NCI-H2029 treated with DMSO at 0.1 percent for 48 hours (cell line): ENCODE measurements around the gene TMEM86B.
A peak's percentile ranks its signal among the peaks of the same experiment; 100 is the strongest.
"Not testable (repeated sequence)": the region's sequence is repeated elsewhere in the genome, so short reads cannot be mapped to it uniquely, and the experiment has no call there.

ENCODE experiments used
- DNase-seq: peaks from one replicate; lab custom pipeline; 2025; lab: John Stamatoyannopoulos, UW

Gene TMEM86B

DNA sequence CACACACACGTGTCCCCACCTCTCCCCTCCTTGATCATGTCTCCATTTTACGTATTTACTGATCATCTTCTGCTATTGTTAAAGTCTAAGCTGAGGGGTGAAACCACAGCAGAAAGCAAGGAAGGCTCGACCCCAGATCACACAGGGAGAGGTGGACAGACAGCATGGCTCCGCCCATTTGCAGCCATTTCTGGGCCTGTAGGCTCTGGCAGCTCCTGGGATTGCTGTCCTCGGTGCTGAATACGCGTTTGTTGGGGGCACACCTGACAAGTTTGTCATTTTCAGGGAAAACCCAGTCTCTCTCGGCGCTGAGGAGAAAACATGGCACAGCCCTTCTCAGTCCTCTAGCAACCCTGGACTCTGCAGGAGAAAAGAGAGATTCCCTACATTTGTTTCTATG lies 8.0 kb downstream of the TMEM86B start:
- DNase-seq: no peak

DNA sequence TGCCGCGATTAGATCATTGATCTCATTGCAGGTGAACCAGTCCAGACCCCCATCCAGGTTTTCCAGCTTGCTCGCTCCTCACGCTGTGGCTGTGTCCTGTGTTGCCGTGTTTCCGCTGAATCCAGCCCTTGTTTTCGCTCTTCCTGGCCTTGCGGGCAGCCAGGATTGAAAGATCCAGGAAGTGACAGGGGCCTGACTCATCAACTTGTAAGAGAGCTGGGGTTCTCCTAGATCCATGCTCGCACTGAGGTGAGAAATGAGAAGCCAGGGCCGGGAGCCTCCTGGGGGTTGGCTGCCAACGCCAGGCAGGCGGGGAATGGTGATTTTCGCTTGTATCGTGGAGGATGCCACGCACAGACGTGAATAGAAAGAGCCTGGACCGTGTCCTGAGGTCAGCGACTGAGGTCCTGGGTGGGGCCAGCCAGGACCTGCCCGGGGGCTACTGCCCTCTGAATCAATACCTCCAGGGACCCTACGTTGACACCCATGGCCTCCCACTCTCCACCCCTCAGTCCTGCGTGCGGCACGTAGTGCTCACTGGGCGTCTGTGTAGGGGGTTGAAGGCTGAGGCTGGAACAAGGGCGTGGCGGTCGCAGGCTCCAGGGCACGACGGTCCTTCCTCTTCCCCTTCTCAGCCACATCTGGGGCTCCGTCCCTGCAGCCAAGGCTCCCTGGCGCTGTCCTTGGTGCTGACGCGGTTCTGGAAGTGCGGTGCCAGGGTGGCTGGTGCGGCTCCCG lies 11.9 kb downstream of the TMEM86B start:
- DNase-seq: peak; percentile 88

DNA sequence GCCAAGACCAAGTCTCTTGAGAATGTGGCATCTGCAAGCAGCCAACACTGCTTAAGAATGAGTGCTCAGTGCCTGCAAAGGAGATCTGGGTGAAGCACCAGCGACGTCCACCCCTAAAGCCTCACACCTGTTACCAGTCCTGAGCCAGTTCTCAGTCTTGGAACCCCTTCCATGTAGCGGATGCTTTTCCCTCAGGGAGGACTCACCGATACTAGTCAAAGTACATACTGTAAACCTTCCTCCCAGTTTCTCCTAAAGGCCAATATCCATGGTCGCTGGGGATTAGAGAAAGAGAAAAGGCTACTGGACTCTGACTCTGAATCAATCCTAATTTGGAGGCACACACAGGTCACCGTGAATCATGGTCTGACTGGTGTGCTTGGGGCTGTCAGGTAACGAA lies 15.0 kb downstream of the TMEM86B start:
- no peak for DNase-seq

DNA sequence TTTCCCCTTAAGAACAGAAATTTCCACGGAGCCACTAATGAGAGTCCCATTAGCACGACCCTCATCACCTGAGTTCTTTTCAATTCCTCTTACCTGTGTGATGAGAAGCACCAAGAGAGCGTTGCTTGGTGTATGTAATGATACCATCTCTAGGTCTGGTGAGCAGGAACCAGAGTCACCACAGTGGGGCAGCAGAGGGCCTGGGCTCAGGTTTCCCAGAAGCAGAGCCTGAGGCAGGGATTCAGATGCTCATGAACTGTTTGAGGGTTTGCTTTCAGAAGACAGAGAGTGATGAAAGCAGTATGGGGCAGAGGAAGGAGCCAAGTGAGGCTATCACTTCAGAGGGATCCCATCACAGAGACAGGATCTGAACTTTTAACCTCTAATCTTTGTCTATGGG lies 16.1 kb downstream of the TMEM86B start:
- DNase-seq: no peak

DNA sequence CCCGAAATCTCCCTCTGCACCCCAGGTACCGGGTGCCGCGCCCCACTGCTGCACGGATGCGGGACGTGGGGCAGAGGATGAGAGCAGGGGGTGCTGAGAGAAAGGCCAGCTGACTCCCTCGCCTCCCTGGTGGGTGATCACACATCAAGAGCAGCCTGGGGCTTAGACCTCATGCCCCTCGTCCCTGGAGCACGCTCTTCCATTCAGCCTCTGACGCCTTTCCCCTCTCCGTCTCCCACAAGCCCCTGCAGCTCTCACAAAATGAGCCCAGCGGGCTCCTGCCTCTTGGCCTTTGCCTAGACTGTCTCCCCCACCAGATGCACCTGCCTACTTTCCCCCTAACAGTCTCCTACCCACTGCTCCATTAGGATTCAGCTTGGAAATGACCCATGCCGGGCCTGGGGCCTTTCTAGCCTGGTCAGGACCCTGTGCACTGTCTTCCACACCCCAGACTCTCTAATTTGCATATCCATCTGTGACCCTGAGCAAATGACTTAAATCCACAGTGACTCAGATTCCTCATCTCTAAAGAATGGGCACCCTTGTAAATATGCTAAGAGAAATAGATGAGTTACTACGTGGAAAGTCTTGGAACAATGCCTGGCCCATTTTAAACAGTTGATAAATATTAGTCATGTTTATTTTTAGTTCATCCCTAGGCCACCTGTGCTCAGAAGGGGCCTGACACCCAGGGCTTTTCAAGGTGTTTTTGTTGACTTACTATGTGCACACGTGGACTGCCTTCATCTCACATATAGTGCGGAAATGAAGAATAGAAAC lies 18.7 kb downstream of the TMEM86B start:
- DNase-seq: peak; percentile 52

DNA sequence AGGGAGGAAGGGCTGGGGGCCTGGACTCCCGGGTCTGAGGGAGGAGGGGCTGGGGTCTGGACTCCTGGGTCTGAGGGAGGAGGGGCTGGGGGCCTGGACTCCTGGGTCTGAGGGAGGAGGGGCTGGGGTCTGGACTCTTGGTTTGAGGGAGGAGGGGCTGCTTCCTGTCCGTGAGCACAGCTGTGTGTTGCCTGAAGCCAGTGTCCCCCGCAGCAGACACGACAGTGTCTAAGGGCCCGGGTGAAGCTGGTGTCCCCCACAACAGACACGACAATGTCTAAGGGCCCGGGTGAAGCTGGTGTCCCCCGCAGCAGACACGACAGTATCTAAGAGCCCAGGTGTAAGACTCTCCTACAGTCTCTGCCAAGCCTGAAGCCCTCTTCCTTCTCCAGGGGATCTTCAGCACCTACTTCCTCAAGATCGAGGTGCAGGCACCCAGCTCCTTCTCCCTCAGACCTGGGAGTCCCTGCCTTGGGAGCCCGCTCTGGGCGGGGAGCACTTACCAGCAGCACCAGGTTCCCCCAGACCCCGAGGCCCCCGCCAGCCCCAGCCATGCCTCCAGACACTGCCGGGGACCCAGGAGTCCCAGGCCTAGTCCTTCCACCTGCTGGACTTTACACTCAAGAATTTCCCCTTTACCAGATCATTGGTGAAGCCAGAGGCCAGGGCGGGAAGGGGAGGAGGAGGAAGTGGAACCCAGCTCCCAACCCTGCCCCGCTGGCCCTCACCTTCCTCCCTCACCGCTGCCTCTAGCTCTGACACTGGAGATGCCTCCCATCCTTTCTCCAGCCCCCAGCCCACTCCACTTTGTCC lies 19.5 kb downstream of the TMEM86B start, which contains the start of gene PTPRH:
Gene PTPRH, minus strand, starts transcription at position 622 of the 813 bp plus-strand sequence. Its CDS starts 68 bp downstream, at position 554.
- DNase-seq: no peak

DNA sequence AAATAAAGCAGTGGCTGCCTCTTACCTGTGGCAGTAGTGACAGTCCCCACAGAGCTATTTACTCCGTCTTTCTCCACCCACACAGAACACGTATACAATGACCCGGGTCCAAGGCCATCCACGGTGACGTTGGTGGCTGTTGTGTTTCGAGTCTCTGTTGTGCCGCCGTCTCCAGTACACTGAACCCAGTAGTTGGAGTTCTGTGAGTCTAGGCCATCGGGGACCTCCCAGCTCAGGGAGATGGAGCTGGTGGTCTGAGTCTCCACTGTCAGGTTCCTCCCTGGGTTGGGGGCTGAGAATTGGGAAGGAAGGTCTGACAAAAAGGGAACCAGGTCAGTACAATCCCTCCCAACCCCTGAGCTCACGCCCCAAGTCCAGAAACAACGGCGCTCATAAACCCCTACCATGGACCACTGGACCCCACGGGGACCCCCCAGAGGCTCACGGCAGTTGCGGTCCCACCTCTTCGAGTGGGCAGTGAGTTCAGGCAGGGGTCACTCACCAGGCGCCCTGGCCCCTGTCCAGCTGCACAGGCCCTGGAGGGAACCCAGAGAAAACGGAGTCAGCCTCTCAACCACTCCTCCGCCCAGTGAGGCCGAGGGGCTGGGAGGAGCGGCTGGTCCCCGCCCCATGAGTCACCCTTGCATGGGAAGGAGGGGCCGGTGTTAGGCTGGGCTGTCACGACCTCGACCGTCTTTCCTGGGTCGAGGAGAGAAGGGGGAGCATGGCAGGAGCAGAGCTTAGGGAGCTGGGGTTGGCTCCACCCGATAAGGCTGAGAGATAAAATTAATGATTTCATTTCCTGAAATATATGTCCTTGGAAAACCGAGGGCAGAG lies 21.7 kb downstream of the TMEM86B start:
- peak; percentile 20 for DNase-seq

DNA sequence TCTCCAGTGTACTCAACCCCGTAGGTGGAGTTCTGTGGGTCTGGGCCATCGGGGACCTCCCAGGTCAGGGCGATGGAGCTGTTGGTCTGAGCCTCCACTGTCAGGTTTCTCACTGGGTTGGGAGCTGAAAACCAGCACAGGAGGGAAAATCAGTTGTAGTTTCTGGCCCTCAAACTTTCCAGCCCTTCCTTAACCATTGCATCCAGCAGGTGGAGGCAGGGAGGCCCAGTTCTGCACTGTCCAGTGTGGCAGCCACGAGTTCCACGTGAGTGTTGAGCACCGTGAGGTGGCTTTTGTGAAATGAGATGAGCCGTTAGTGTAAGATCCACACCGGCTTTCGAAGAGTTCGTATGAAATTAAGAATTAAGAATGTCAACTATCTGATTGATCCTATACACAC lies 26.4 kb downstream of the TMEM86B start:
- not testable (repeated sequence) for DNase-seq

DNA sequence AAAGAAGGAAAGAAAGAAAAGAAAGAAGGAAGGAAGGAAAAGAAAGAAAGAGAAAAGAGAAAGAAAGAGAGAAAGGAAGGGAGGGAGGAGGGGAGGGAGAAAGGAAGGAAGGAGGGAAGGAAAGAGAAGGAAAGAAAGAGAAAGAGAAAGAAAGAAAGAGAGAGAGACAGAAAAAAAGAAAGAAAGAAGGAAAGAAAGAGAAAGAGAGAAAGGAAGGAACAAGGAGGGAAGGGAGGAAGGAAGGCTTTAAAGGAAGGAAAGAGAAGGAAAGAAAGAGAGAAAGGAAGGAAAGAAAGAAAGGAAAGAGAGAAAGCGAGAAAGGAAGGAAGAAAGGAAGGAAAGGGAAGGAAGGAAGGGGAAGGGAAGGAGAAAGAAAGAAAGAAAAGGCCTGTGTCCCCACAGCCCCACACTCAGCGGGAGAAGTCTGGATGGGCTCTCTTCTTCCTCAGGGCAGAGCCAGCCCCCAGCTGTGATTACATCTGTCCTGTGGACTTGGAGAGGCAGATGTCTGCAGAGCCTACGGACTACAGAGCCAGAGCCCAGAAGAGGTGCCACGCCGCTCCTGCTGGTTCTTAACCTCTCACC lies 28.9 kb downstream of the TMEM86B start:
- DNase-seq: no peak

DNA sequence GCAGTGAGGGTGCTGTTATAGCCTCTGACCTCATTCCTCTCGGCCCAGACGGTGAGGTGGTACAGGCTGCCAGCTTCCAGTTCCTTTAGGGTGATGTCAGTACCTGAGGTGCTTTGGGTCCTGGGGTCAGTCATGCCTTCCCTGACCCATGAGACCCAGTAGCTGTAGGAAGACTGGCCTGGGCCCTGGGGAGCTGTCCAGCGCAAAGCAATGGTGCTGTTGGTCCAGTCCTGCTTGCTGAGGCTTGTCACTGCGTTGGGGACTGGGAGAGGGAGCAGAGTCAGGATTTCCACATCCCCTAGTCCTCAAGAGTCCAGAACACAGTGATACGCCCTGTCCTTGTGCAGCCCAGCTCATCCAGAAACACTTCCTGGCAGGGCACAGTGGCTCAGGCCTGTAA lies 29.9 kb downstream of the TMEM86B start:
- DNase-seq: no peak

DNA sequence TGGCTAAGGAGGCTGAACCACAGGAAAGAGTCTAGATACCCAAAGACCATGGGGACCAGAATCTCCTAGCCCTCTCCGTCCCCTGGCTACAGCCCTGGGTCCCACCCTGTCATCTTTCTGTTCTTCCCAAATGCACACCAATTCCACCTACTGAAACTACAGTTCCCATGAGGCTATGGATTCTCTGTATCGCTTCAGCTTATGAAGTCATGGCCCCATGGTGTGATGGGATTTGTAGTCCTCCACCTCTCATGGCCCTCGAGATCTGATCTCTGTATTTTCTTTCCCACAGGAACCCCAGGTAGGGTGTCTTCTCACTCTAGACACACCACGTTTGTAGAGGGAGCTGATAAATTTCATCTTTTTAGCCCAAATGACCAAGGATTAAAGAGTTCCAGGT lies 31.0 kb downstream of the TMEM86B start:
- DNase-seq: no peak

DNA sequence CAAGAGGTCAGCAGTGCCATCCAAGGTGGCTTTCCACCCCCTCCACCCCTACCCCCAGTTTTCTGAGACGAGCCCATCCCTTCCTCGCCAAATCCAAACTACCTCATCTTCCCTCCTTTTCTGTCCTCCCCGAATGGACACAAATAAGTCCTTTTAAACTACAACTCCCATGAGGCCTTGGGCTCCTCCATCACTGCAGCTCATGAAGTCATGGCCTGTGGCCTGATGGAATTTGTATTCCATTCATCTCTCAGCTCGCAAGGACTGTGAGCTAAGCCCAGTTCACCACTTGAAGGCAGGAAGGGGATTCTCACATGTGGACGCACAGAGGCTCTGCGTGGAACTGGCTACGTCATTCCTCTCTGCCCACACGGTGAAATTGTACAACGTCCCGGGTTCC lies 31.8 kb downstream of the TMEM86B start:
- no peak for DNase-seq

DNA sequence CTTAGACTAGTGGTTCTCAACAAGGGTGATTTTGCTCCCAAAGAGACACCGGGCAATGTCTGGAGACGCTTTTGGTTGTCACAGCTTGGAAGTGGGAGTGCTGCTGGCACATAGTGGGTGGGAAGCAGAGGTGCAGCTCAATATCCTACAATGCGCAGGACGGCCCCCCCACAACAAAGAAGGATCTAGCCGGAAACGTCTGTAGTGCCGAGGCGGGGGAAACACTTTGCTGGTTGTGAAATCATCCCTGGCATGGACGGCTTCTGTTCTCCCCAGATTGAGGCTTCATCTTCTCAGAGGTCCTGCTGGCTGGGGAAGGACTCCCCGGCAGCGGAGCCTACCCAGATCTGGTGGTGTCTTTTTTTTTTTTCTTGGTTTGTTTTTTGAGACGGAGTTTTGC lies 35.1 kb downstream of the TMEM86B start:
- no peak for DNase-seq

DNA sequence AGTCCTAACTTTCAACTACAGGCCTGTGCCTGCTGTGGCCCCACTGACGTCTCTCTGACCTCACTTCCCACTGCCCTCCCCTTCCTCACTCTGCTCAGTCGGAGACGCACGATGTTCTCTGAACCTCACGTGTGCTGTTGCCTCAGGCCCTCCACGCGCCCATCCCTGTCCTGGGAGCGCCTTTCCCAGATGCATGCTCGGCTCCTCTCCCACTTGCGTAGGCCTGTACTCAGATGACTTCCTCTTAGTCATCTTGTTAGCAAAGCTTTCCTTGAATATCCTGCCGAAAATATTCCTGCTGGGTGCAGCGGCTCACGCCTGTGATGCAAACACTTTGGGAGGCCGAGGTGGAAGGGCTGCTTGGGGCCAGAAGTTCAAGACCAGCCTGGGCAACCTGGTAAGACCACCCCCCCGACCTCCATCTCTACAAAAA lies 39.1 kb downstream of the TMEM86B start:
- DNase-seq: no peak

DNA sequence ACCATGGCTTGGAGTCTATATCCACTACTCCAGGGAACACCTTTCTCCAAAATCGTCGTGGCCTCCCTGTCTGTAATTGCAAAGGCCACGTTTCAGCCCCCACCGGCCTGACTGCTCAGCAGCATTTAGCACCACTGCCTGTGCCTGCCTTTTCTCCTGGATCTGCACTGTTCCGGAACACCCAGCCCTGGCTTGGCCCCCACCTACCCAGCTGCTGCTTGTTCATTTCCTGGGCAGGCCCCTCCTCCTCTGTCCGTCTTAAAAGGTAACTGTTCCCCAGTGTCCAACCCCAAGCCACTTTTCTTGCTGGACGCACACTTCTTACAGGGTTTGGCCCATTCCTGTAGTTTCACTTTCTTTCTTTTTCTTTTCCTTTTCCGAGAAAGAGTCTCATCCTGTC lies 39.9 kb downstream of the TMEM86B start:
- no peak for DNase-seq

DNA sequence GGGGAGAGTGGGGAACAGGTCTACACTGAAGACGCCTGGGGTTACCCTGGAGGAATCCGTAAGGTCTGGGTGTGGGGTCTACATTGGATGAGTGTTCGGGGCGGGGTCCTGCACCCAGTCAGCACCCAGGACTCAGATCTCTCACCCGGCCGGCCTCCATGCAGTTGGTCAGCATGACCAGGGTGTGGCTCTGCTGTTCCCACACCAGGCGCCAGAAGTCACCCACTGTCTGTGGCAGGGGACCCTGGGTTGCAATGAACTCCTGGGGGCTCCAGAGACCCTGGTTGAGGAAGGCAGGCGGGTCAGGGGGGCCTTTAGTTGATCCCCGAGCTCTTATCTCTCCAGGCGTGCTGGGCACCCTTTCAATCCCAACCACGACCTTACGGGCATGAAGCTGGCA lies 42.5 kb downstream of the TMEM86B start:
- no peak for DNase-seq

DNA sequence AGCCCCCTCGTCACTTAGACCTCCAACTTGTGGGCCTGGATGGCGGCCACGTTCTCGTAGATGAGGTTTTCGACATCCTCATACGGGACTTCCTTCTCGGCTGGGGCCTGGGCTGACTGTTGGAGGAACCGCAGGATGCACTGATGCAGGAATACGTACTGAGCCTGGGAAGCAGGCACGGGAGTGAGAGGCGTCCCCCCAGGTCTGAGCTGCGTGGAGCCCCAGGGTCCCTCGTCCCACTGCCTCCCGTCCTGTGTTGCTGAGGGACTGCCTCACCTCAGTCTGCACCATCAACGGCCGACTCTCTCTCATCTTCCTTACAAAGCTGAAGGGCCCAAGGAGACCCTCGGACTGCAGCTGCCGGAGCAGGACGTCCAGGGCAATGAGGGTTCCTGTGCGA lies 46.8 kb downstream of the TMEM86B start:
- DNase-seq: no peak

DNA sequence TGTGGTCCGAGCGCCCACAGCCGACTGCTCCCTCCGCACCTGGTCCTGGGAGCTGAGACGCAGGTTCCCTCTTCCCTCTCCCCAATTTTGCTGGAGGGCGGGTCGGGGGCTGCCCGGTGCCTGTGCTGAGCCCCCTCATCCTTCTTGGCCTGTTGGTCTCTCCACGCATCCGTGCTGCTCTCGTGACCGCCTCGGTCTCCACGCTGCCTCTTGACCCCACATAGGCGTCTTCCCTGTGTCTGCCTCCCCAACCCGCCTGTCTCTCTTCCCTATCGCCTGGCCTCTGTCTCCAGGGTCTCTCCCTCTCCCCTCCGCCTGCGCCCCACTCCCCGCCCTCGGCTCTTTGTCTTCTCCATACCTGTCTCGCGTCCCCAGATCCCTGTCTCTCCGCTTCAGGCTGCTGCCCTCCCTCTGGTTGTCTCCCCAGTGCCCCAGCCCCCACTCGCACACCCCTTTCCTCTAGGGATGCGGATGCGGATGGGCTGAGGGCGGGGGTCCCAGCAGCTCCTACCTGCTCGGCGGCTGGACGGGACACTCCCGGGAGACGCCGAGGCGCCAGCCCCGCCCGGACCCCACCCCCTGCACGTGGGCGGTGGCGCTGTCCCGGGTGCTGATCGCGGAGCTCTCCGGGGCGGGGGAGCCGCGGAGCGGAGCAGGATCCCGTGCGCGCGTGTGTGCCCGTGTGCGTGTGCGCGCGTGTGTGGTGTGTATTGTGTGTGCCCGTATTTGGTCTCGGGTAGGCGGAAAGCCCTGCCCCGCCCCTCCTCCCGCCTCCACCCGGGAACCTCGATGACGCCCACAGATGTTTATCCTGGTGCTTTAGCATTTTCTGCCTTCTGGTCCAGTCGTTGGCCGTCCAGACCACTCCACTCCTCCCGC lies 48.7 kb downstream of the TMEM86B start, which contains the start of gene SYT5:
Gene SYT5, minus strand, starts transcription at position 684 of the 879 bp plus-strand sequence. CDS start 1,248 bp downstream, outside the sequence.
- no peak for DNase-seq

DNA sequence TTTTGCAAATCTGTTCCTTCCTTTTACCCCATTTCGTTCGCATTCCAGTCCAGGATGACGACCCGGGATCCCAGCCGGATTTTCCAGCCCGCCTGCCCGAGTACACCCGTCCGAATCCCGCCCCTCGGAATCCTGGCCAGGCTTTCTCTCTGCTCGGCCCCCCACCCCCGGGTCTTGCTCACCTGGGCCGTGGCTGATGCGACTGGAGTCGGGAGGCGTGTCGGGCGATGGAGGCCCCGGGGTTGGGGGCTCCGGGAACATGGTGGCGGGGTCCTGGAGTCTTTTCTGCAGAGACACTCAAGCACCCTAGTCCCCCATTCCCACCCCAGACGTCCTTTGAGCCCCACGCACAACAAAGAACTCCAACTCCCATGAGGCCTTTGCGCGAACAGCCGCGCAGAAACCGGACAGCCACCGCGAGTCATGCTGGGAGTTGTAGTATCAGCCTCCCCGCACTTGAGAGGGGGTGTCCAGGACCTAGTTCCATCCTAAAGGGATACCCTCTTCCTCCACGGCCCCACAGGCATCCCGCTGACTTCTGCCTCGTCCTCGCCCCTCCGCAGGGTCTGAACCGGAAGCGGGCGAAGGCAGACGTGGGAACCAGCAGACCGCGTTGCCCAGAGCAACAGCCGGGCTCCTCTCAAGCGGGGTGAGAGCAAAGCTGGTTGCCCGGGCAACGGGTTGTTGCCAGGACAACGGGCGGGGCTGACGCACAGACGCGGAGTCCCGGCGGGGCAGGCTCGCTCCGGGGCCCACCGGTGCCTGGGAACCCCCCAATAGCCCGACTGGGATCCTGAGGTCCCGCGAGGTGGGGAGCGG lies 49.6 kb downstream of the TMEM86B start:
- peak; percentile 44 for DNase-seq
